ENCODE results near the gene CDH23. TPM values are rescaled to one million over a fixed set of nuclear protein-coding genes. Genes with fewer than 3 reads are reported as not detected.
A peak's percentile ranks its signal among the peaks of the same experiment; 100 is the strongest.

Gene CDH23
- total and polyA plus RNA-seq, 9 of the 15 experiments (the other 6 are each of a cell fraction or from before 2014, with no cell fraction given) = 0.18 to 1.2 (median 0.47) TPM

- TF ChIP-seq RAD21 (CRISPR knock-in tag; conservative IDR thresholded peaks at IDR 0.05 in 1 of 2, IDR thresholded peaks at IDR 0.05 in 1 of 2) (peak in 1 of 2 experiments; percentile 52; a peak in 3 of 4 replicates), GABPB1 (CRISPR knock-in tag; IDR thresholded peaks at IDR 0.05) (peak; percentile 41; the same call in 1 of the 2 replicates), C11orf30 (IDR thresholded peaks at IDR 0.05; ENCODE audit: low read depth) (no peak), SMC3 (conservative IDR thresholded peaks at IDR 0.05; ENCODE audit: insufficient read depth, low read depth, low read length) (peak; percentile 57), TAF15 (IDR thresholded peaks at IDR 0.05; ENCODE audit: low read depth, low read length) (no peak), CEBPG (CRISPR knock-in tag; IDR thresholded peaks at IDR 0.05) (peak; percentile 51; the same call in 1 of the 2 replicates), CEBPG (tag; conservative IDR thresholded peaks at IDR 0.05 in 1 of 2, IDR thresholded peaks at IDR 0.05 in 1 of 2) (no peak), CREB1 (IDR thresholded peaks at IDR 0.05) (no peak), CREB1 (CRISPR knock-in tag; IDR thresholded peaks at IDR 0.05) (0 out of 2 replicates have a peak, but pooled peaks have one; percentile 27), PHF21A (IDR thresholded peaks at IDR 0.05; ENCODE audit: borderline replicate concordance, low read depth) (no peak), FOXP4 (CRISPR knock-in tag; IDR thresholded peaks at IDR 0.05; ENCODE audit: borderline replicate concordance) (no peak), ZEB2 (IDR thresholded peaks at IDR 0.05) (peak; percentile 82), ELF2 (CRISPR knock-in tag; IDR thresholded peaks at IDR 0.05) (no peak), CTCF (IDR thresholded peaks at IDR 0.05 in 2 of 3, conservative IDR thresholded peaks at IDR 0.05 in 1 of 3; ENCODE audit: insufficient read depth in 2 of 3, low read depth in 1 of 3, low read length in 3 of 3) (peak; percentile 46 to 74 (median 61)), NFIC (IDR thresholded peaks at IDR 0.05) (peak; percentile 55), CTBP1 (IDR thresholded peaks at IDR 0.05; ENCODE audit: borderline replicate concordance) (peak; percentile 72; the same call in 1 of the 2 replicates), JUN (IDR thresholded peaks at IDR 0.05; ENCODE audit: borderline replicate concordance, low read depth, low read length) (no peak), JUN (CRISPR knock-in tag; IDR thresholded peaks at IDR 0.05; ENCODE audit: borderline replicate concordance) (0 out of 2 replicates have a peak, but pooled peaks have one; percentile 72), USF1 (CRISPR knock-in tag; IDR thresholded peaks at IDR 0.05) (peak; percentile 30; the same call in 1 of the 2 replicates), TFAP4 (CRISPR knock-in tag; IDR thresholded peaks at IDR 0.05; ENCODE audit: borderline replicate concordance) (peak; percentile 28; the same call in 1 of the 2 replicates), BHLHE40 (IDR thresholded peaks at IDR 0.05; ENCODE audit: low read length) (peak; percentile 78)
Measured at GRCh38 chr10:71761541-71762113, 364.9 kb downstream of the CDH23 start (continued).
